ENCODE measurements around the gene ZNF689.

ZNF689 gene

GRCh38 chr16:30556125-30556473 lies 54.1 kb downstream of the ZNF689 start:
- Histone ChIP-seq H3K79me2 (ENCODE audit: control insufficient read depth, low read length) (peaks cover 55% of the 10 kb centered on the region), H3K4me1 (ENCODE audit: control insufficient read depth, low read length) (peaks cover 18% of the 10 kb centered on the region), H3K36me3 (ENCODE audit: control insufficient read depth, low read length) (peaks cover 41% of the 10 kb centered on the region), H3K4me2 (ENCODE audit: low read length) (no peak overlapping the region), H3K9me2 (replicated peaks; ENCODE audit: control insufficient read depth, low read length) (no peaks in the 10 kb centered on the region), H3K27ac (ENCODE audit: low read depth, low read length) (no peak overlapping the region), H3K4me3 (ENCODE audit: low read length) (no peak overlapping the region), H3K27me3 (ENCODE audit: control insufficient read depth, low read length) (no peaks in the 10 kb centered on the region), H3K9me3 (ENCODE audit: control insufficient read depth, insufficient read depth, low read length) (no peaks in the 10 kb centered on the region), H4K20me1 (ENCODE audit: control insufficient read depth, insufficient read depth, low read depth, low read length) (no peaks in the 10 kb centered on the region), H3F3A (ENCODE audit: control insufficient read depth, insufficient read depth) (0 out of 2 replicates have a peak, but pooled peaks cover 6% of the 10 kb centered on the region)
- no peak for TF ChIP-seq EZH2phosphoT487 (IDR thresholded peaks at IDR 0.05; ENCODE audit: borderline replicate concordance, low read length)
- no peak for TF ChIP-seq CTCF (IDR thresholded peaks at IDR 0.05; ENCODE audit: low read depth, low read length, poor library complexity, severe bottlenecking)

GRCh38 chr16:30555315-30556124 lies 54.7 kb downstream of the ZNF689 start:
- TF ChIP-seq CTCF (IDR thresholded peaks at IDR 0.05; ENCODE audit: low read depth, low read length, poor library complexity, severe bottlenecking), result no peak
- no peak for TF ChIP-seq EZH2phosphoT487 (IDR thresholded peaks at IDR 0.05; ENCODE audit: borderline replicate concordance, low read length)
- Histone ChIP-seq H3K27me3 (ENCODE audit: control insufficient read depth, low read length) (no peaks in the 10 kb centered on the region), H3K4me1 (ENCODE audit: control insufficient read depth, low read length) (peaks cover 18% of the 10 kb centered on the region), H3K36me3 (ENCODE audit: control insufficient read depth, low read length) (peaks cover 41% of the 10 kb centered on the region), H3K79me2 (ENCODE audit: control insufficient read depth, low read length) (peaks cover 55% of the 10 kb centered on the region), H3K4me2 (ENCODE audit: low read length) (no peak overlapping the region), H3K4me3 (ENCODE audit: low read length) (no peak overlapping the region), H3K9me3 (ENCODE audit: control insufficient read depth, insufficient read depth, low read length) (no peaks in the 10 kb centered on the region), H3K27ac (ENCODE audit: low read depth, low read length) (no peak overlapping the region), H3F3A (ENCODE audit: control insufficient read depth, insufficient read depth) (0 out of 2 replicates have a peak, but pooled peaks cover 6% of the 10 kb centered on the region), H4K20me1 (ENCODE audit: control insufficient read depth, insufficient read depth, low read depth, low read length) (no peaks in the 10 kb centered on the region), H3K9me2 (replicated peaks; ENCODE audit: control insufficient read depth, low read length) (no peaks in the 10 kb centered on the region)

GRCh38 chr16:30554557-30555314 lies 55.5 kb downstream of the ZNF689 start:
- Histone ChIP-seq H3K4me2 (ENCODE audit: low read length) (no peak overlapping the region), H3K4me1 (ENCODE audit: control insufficient read depth, low read length) (peaks cover 18% of the 10 kb centered on the region), H3K9me2 (replicated peaks; ENCODE audit: control insufficient read depth, low read length) (no peaks in the 10 kb centered on the region), H3F3A (ENCODE audit: control insufficient read depth, insufficient read depth) (0 out of 2 replicates have a peak, but pooled peaks cover 3% of the 10 kb centered on the region), H4K20me1 (ENCODE audit: control insufficient read depth, insufficient read depth, low read depth, low read length) (no peaks in the 10 kb centered on the region), H3K79me2 (ENCODE audit: control insufficient read depth, low read length) (peaks cover 55% of the 10 kb centered on the region), H3K36me3 (ENCODE audit: control insufficient read depth, low read length) (peaks cover 41% of the 10 kb centered on the region), H3K9me3 (ENCODE audit: control insufficient read depth, insufficient read depth, low read length) (no peaks in the 10 kb centered on the region), H3K27ac (ENCODE audit: low read depth, low read length) (no peak overlapping the region), H3K4me3 (ENCODE audit: low read length) (no peak overlapping the region), H3K27me3 (ENCODE audit: control insufficient read depth, low read length) (no peaks in the 10 kb centered on the region)
- TF ChIP-seq CTCF (IDR thresholded peaks at IDR 0.05; ENCODE audit: low read depth, low read length, poor library complexity, severe bottlenecking) (no peak), EZH2phosphoT487 (IDR thresholded peaks at IDR 0.05; ENCODE audit: borderline replicate concordance, low read length) (no peak)

Measured in DOHH2 (cell line).